HG03520 (cell line): ENCODE data around the gene MLLT10.
"Not testable (repeated sequence)": the region's sequence is repeated elsewhere in the genome, so short reads cannot be mapped to it uniquely, and the experiment has no call there.

Experiments used
- ATAC-seq: cut with Tn5 transposase; IDR thresholded peaks from one replicate; pipeline ENCODE4 v1.9.1; 2021; ENCODE audit warnings: mild to moderate bottlenecking, moderate library complexity; ENCODE audit not compliant: unreplicated experiment

MLLT10 gene

GRCh38 chr10:21626457-21627161, 92.6 kb downstream of the MLLT10 start:
- no peak for ATAC-seq

- no peak for ATAC-seq
These were observed 93.3 kb downstream of the MLLT10 start for GRCh38 chr10:21627331-21627730.

- ATAC-seq: no peak
These were observed 94.0 kb downstream of the MLLT10 start for GRCh38 chr10:21628023-21628422.

- not testable (repeated sequence) for ATAC-seq
These were observed 94.6 kb downstream of the MLLT10 start for GRCh38 chr10:21628645-21629044.

DNA sequence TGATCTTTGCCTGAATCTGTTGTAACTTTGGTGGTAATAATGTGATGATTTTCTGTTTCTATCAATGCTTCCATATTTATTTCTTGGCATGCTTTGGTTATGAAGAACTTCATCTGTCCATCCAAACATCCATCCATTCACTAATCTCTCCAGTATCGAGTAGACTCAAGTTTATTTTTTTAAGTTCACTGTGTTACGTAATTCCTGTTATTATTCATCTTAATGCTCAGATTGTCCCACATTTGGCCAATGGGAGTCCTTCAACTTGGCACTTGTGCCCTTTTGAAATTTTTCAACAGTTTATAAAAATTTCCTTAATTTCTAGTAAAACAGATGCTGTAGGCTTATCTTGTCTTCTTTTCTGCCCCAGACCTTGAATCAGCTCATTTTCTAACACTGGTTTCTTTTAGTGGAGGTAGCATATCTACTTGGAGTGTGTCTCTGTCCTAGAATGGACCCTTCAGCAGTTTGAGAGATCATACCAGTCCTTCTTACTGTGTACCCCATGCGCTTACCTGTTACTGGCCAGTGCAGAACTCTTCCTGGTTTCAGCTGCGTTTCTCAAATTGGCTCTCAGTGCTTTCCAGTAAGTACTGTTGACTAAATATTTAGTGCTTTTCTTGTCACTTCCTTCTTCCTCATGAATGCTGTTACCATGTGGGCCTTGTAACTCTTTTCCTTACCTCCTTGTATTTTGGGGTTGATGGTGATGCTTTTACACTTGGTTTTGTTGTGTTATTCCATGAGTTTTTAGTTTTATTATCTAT, 100.8 kb downstream of the MLLT10 start:
- ATAC-seq: no peak

DNA sequence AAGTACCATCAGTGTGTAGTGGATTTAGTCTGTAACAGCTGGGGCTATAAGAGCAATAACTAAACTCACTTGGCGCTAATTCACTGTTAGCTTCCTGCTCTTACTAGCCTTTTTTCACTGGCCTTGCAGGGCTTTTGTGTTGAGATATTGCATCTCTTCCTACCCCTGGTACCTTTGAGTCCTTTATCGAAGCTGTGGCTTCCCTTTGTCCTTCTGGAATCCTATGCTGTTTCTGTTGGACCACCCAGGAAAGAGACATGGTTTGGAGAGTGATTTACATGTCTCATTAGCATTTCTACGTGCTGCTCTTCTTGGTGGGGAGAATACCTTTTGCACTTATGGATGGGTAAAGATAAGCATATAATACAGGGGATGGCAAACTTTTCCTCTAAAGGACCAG, 103.8 kb downstream of the MLLT10 start:
- ATAC-seq: no peak

DNA sequence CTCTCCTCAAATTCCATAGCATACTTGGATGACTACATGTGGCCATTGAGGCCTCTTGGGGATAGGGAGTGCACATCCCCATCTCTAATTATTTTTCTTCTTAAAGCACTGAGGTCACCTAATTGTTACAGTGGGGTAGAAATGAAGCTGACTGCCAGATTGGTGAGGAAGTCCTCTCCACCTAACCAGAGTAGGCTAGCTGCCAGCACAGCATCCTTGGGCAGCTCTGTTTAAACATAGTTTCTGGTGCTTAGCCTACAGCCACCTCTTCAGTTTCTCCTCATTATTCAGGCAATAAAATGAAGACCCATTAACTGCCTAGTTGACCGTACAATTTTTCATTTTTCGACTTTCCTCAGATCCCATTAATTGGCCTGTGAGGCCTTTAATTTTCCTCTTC, 104.6 kb downstream of the MLLT10 start:
- ATAC-seq: no peak

DNA sequence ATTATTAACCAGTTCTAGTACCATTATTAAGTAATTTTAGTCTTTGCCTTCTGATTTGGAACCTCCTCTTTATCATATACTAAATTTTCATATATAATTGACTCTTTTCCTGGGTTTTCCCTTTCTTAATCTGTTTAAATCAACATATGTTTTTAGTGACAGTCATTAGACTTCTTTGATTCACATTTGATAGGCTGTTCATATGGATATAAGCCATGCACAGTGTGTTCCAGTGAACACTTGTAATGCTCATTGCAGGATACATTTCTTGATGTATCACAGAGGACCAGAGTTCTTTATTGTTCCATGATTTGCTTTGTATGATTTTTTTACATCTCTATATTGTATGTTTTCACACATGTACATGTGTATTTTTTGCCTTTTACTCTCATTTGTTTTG, 114.0 kb downstream of the MLLT10 start:
- ATAC-seq: no peak

- ATAC-seq: no peak
These were observed 115.4 kb downstream of the MLLT10 start for GRCh38 chr10:21649454-21649872.

DNA sequence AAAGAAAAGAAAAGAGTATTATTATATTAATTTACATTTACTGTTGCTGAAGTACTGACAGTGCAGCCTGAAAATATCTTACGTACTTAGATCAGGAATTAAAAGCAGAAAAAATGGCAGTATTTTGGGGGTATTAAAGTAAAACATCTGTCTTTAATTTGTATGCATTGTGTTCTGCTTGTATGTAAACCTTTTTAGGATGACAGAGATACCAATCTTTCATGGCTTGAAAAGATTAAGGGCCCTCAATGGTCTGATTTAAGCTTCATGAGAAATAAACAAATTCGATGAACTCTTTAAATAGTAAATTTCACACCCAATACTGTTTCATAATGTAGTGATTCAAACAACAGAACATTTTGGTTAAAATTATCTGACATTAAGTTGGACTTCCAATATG, 116.3 kb downstream of the MLLT10 start:
- no peak for ATAC-seq

- ATAC-seq: no peak
These were observed 121.2 kb downstream of the MLLT10 start for GRCh38 chr10:21655236-21655635.

DNA sequence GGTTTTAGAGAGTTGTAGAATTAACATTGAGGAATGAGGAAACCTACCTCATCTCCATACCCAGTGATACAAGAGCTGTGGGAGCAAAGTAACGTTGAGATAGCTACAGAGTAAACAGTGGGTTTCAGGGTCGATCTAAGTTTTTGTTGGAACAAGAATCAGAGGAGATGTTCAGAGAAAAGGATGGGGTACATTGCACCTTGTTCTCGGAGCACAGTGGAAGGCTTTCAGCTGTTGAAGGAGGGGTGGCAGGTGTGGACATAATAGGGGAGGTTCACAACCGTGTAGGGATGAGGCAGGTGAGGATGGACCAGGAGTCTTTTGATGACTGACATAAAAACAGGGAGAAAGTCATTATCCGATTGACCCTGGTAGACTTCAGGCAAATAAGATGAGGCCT, 121.7 kb downstream of the MLLT10 start:
- ATAC-seq: no peak

GRCh38 chr10:21661087-21661486, 127.1 kb downstream of the MLLT10 start:
- ATAC-seq: no peak

GRCh38 chr10:21661935-21662334, 127.9 kb downstream of the MLLT10 start:
- ATAC-seq: no peak

DNA sequence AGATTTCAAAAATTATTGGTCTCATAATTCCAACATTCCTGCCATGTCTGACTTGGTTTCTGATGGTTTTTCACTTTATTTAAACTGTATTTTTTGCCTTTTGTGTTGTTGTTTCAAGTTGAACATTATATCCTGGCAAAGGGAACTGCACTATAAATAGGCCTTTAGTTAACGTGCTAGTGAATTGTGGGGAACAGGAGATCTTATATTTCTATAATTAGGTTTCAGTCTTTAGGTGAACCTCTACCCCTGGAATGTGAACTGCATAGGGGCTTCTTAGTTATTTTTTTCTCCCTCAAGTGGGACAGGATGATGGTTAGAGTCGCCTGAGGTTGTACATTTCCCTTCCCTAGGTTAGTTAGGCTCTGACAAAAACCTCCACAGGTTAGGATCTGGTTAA, 128.6 kb downstream of the MLLT10 start:
- no peak for ATAC-seq

GRCh38 chr10:21668831-21669230, 134.8 kb downstream of the MLLT10 start:
- ATAC-seq: no peak

GRCh38 chr10:21670391-21670790, 136.4 kb downstream of the MLLT10 start:
- no peak for ATAC-seq

GRCh38 chr10:21673668-21674067, 139.6 kb downstream of the MLLT10 start:
- ATAC-seq: no peak

- ATAC-seq: no peak
These were observed 141.2 kb downstream of the MLLT10 start for GRCh38 chr10:21675157-21675796.

DNA sequence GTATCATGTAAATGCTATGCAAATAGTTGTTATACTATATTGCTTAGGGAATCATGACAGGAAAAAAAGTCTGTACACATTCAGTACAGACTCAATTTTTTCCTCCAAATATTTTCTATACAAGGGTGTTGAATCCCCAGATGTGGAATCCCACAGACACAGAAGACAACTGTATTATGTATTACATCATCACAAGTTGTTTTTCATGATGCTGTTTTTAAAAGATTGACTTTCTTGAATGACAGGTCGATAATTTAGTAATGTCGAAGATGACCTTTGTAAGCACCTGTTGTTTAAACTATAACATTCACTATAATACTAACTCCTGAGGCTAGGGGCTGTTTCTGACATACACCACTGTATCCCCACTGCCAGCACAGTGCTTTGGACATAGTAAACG, 143.5 kb downstream of the MLLT10 start:
- ATAC-seq: no peak

- ATAC-seq: no peak
These were observed 147.1 kb downstream of the MLLT10 start for GRCh38 chr10:21681156-21681555.
